ENCODE results near the gene MYOD1. TPM values are rescaled to one million over a fixed set of nuclear protein-coding genes. Genes with fewer than 3 reads are reported as not detected.

MYOD1 gene
- total RNA-seq, 1 donor from 2014 or later = not detected

DNA sequence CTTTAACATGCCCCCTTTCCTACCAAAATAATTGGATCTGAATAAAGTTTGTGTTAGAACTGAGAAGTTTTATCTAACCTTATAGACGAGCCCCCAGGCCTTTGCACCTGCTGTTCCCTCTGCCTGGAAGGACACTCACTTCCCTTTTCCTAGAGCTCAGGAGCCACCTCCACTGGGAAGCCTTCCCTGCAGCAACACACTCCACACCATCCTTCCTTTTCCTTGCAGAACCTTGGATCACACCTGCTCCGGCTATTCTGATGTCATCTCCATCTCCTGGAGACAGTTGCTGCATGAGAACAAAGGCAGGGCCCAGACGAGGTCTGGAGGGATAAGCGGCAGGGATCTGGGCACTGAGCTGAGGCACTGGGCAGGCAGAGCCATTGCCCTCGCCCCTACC lies 22.6 kb upstream of the MYOD1 start:
- TF ChIP-seq EZH2 (IDR thresholded peaks at IDR 0.05) (no peak), EZH2phosphoT487 (IDR thresholded peaks at IDR 0.05) (no peak)
- TF ChIP-seq, protein P1, sequence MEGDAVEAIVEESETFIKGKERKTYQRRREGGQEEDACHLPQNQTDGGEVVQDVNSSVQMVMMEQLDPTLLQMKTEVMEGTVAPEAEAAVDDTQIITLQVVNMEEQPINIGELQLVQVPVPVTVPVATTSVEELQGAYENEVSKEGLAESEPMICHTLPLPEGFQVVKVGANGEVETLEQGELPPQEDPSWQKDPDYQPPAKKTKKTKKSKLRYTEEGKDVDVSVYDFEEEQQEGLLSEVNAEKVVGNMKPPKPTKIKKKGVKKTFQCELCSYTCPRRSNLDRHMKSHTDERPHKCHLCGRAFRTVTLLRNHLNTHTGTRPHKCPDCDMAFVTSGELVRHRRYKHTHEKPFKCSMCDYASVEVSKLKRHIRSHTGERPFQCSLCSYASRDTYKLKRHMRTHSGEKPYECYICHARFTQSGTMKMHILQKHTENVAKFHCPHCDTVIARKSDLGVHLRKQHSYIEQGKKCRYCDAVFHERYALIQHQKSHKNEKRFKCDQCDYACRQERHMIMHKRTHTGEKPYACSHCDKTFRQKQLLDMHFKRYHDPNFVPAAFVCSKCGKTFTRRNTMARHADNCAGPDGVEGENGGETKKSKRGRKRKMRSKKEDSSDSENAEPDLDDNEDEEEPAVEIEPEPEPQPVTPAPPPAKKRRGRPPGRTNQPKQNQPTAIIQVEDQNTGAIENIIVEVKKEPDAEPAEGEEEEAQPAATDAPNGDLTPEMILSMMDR (IDR thresholded peaks at IDR 0.05) = no peak
- no peak overlapping the region for H3K27ac ChIP-seq
- H3K9me3 ChIP-seq (ENCODE audit: low read depth) = no peaks in the 10 kb centered on the region
- no peaks in the 10 kb centered on the region for H3K36me3 ChIP-seq
- H3K36me3 Mint-ChIP-seq = no peaks in the 10 kb centered on the region
- no peak overlapping the region for H2AFZ ChIP-seq (replicated peaks)
- peak overlapping the region; percentile 15 for H3K4me3 Mint-ChIP-seq
- no peaks in the 10 kb centered on the region for H4K20me1 ChIP-seq (ENCODE audit: low read depth)
- H3K27ac Mint-ChIP-seq = no peak overlapping the region
- H3K27me3 Mint-ChIP-seq (ENCODE audit: insufficient read depth, low read depth) = peaks cover 26% of the 10 kb centered on the region
- H3K27me3 ChIP-seq = peaks cover 61% of the 10 kb centered on the region
- H3K4me1 ChIP-seq = peaks cover 20% of the 10 kb centered on the region
- no peak overlapping the region for H3K9ac ChIP-seq
- H3K79me2 ChIP-seq (ENCODE audit: low read depth) = no peaks in the 10 kb centered on the region
- no peak for DNase-seq (ENCODE audit: low spot score)
- H3K9me3 Mint-ChIP-seq = peaks cover 3% of the 10 kb centered on the region
- no peak overlapping the region for H3K4me2 ChIP-seq
- H3F3A ChIP-seq (ENCODE audit: low read depth) = no peaks in the 10 kb centered on the region
- H3K4me3 ChIP-seq = no peak overlapping the region
- peaks cover 9% of the 10 kb centered on the region for H3K4me1 Mint-ChIP-seq

DNA sequence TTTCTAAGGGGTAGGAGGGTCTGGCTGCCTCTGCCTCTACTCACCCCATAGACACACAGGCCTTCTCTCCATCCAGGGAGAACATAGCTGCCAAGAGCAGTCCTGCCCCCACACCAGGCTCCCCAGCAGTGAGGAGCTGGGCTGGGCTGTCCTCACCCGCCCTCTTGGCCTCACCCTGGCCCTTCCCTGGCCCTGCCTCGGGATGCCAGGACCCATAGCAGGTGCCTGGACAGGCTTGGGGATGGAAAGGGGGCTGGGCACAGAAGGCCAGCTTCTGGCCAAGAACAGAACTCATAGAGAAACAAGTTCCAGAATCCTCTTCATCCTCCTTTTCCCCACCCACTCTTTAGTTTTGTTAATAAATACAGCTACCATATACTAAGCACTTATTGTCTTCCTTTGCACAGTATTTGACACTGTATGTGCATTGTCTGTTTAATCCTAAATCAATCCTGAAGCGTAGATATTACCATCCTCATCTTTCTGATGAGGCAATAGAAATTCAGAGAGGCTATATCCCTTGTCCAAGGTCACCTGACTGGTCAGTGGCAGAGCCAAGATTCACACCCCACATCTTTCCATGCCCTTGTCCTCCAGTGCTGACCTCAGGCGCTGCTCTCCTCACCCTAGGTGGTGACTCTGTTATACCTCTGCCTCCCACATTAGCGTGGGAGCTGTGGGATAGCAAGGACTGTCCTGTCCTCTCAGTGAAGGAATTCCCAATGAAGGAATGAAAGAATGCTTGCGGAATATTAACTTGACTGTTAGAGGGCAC lies 22.0 kb upstream of the MYOD1 start:
- no peaks in the 10 kb centered on the region for H3K79me2 ChIP-seq (ENCODE audit: low read depth)
- no peak for DNase-seq (ENCODE audit: low spot score)
- TF ChIP-seq, protein P1 (IDR thresholded peaks at IDR 0.05) = no peak
- TF ChIP-seq EZH2 (IDR thresholded peaks at IDR 0.05) = no peak
- no peak for TF ChIP-seq EZH2phosphoT487 (IDR thresholded peaks at IDR 0.05)
- no peak overlapping the region for H3K4me2 ChIP-seq
- no peaks in the 10 kb centered on the region for H3K9me3 ChIP-seq (ENCODE audit: low read depth)
- Mint-ChIP-seq H3K9me3 (peaks cover 3% of the 10 kb centered on the region), H3K27ac (no peak overlapping the region), H3K4me1 (peaks cover 9% of the 10 kb centered on the region), H3K4me3 (peak overlapping the region; percentile 38), H3K27me3 (ENCODE audit: insufficient read depth, low read depth) (peaks cover 23% of the 10 kb centered on the region), H3K36me3 (no peaks in the 10 kb centered on the region)
- peaks cover 56% of the 10 kb centered on the region for H3K27me3 ChIP-seq
- H2AFZ ChIP-seq (replicated peaks) = no peak overlapping the region
- no peak overlapping the region for H3K4me3 ChIP-seq
- no peak overlapping the region for H3K27ac ChIP-seq
- no peaks in the 10 kb centered on the region for H4K20me1 ChIP-seq (ENCODE audit: low read depth)
- no peaks in the 10 kb centered on the region for H3F3A ChIP-seq (ENCODE audit: low read depth)
- no peaks in the 10 kb centered on the region for H3K36me3 ChIP-seq
- peaks cover 20% of the 10 kb centered on the region for H3K4me1 ChIP-seq
- no peak overlapping the region for H3K9ac ChIP-seq

DNA sequence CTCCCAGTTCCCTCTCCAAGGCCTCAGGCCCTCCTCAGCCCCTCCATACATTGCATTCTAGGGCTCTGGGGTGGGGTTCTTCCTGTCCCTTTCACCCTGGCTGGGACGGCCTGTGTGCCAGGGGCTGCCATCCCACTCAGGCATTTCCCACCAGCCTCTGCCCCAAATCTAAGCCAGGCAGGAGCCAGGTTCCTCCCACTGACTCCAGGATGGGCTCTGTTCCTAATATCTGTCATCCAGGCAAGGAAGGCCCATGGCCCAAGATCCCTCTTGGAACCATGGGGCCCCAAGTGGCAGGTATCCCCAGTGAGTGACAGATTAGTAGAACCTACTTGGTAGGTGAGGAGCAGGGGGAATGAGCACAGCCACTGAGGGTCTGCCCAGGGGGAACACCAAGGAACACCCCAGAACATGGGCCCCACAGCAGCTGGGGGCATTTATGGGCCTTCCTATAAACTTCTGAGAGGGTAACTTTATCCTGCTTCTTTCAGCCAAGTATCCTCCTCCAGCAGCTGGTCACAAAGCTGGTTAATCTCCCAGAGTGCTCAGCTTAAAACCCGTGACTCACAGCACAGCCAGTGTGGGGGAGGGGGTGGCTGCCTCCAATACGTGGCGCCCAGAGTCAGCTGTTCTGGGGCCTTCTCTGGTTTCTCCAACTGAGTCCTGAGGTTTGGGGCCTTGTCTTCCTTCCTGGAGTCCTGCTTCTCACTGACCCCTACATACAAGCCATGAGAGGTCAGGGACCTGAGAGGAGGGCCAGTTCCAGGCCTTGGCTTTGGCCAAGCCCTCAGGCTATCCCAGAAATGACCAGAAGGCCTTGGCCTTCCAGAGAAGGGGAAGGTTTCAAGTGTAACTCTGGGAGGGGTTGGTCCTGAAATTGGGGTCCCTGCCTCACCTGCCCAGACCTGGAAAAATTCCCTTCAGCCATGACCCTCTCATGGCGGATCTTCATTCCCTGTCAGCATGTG lies 19.9 kb upstream of the MYOD1 start:
- Histone ChIP-seq H3K27ac (no peak overlapping the region), H3K9me3 (ENCODE audit: low read depth) (no peaks in the 10 kb centered on the region)
- H3K27ac Mint-ChIP-seq = no peak overlapping the region

More for the DNA sequence above, 19.9 kb upstream of the MYOD1 start:
- no peak for TF ChIP-seq EZH2 (IDR thresholded peaks at IDR 0.05)
- TF ChIP-seq, protein P1 (IDR thresholded peaks at IDR 0.05) = no peak
- TF ChIP-seq EZH2phosphoT487 (IDR thresholded peaks at IDR 0.05) = no peak
- Histone ChIP-seq H3K4me3 (no peak overlapping the region), H4K20me1 (ENCODE audit: low read depth) (no peaks in the 10 kb centered on the region), H3K36me3 (no peaks in the 10 kb centered on the region), H3K4me2 (peak overlapping the region; percentile 17), H3F3A (ENCODE audit: low read depth) (no peaks in the 10 kb centered on the region), H3K9ac (no peak overlapping the region), H3K79me2 (ENCODE audit: low read depth) (no peaks in the 10 kb centered on the region), H2AFZ (replicated peaks) (no peak overlapping the region), H3K4me1 (peaks cover 16% of the 10 kb centered on the region), H3K27me3 (peaks cover 41% of the 10 kb centered on the region)
- Mint-ChIP-seq H3K27me3 (ENCODE audit: insufficient read depth, low read depth) (peaks cover 23% of the 10 kb centered on the region), H3K4me3 (peak overlapping the region; percentile 41), H3K9me3 (peaks cover 6% of the 10 kb centered on the region), H3K4me1 (peaks cover 9% of the 10 kb centered on the region), H3K36me3 (no peaks in the 10 kb centered on the region)
- peak; percentile 22 for DNase-seq (ENCODE audit: low spot score)
